Measurements from ENCODE around the gene ADIG. TPM values are rescaled to one million over a fixed set of nuclear protein-coding genes. Genes with fewer than 3 reads are reported as not detected.

The ADIG gene
- total and polyA plus RNA-seq, 2 of the 8 experiments (the other 6 are each of a cell fraction or from before 2014, with no cell fraction given), result not detected

- no peak for TF ChIP-seq SUZ12 (IDR thresholded peaks at IDR 0.05; ENCODE audit: low read length)
Measured at GRCh38 chr20:38547288-38548085, 33.5 kb upstream of the ADIG start (continued).
